HG02885 (cell line): ENCODE data around the gene WFDC1.

Experiments used
- ATAC-seq: cut with Tn5 transposase; IDR thresholded peaks from one replicate; pipeline ENCODE4 v1.9.1; 2021; ENCODE audit warnings: mild to moderate bottlenecking; ENCODE audit not compliant: unreplicated experiment, poor library complexity

The WFDC1 gene

DNA sequence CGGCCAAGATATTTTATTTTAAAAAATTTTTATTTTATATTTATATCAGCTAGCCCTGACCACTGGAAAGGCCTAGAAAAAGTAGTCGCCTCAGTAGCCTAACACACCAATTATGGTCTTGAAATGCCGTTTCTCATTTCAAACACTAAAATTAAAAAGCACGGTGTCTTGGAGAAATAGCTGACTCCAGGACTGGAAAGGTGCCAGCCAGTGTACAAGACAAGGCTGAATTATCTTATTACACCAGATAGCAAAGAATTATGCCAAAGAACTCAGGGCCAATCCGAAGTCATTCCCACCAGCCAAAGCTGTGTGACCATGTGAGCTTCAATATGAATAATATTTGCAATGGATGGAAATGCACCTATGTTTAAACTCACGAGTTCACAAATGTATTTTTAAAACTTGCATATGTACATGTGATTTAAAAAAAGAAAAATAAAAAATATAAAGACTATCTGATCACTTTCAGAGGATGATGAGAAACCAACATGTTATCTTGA, 53.8 kb downstream of the WFDC1 start:
- ATAC-seq: no peak

DNA sequence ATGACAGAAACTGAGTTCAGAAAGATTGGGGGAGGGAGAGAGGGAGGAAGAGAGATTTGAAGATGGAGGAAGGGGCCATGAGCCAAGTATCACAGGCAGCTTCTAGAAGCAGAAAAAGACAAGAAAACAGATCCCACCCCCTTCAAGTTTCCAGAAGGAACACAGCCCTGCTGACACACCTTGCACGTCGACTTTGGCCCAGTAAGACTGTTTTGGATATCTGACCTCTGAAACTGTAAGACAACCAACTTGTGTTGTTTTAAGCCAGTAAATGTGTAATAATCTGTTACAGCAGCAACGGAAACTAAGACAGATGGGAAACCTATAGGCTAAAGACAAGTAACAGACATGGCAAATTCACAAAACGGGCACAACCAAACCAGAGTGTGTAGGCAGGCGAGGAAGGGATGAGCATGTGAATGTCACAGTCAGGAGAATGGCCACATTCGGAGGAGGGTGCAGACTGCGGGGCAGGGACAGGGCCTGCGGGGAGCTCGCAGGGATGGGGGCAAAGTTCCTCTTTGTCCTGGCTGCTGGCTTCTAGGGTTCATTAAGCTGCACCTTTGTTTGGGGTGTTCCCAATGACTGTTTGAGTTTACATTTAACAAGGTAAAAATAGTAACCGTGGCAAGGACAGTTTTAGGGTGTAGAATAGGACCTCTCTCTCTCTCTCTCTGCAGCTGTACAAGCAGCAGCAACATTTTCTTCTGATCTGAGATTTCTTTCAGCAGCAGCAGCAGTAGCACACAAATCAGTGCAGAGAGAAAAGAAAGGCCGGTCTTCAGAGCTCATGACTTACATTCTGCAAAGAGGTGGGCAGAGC, 55.4 kb downstream of the WFDC1 start:
- ATAC-seq: no peak

DNA sequence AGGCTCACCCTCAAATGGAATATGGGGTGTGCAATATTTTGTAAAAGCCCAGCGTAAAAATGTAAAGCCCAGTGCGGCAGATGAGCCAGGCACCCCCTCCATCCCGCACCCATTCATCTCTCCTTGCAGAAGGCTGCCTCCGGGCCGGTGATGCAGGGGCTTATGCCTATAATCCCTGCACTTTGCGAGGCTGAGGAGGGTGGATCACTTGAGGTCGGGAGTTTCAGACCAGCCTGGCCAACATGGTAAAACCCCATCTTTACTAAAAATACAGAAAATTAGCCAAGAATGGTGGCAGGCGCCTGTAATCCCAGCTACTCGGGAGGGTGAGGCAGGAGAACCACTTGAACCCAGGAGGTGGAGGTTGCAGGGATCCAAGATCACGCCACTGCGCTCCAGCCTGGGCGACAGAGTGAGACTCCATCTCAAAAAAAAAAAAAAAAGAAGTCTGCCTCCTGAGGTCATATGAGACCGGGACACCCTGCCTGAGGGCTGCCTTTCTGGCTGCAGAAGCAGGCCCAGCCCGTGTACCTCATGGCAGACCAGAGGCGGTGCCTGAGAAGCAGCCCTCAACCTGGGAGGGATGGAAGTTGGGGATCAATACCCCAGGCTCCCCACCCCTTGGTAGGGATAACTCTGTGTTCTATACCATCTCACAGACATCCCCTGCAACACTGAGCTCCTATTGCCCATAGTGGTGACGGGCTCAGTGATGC, 56.2 kb downstream of the WFDC1 start:
- no peak for ATAC-seq

DNA sequence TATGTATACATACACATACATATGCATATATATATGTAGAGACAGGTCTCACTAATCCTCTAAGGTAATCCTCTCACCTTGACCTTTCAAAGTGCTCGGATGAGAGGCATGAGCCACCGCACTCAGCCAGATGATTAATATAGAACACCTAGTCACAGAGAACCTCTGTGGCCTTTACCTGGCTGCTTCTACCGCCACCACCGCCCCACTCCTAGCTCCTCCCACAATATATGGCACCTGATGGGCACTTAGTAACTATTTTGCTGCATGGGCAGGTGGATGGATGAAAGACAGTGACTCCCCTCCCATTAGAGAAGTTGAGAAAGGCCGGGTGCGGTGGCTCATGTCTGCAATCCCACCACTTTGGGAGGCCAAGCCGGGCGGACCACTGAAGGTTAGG, 57.0 kb downstream of the WFDC1 start:
- ATAC-seq: no peak

DNA sequence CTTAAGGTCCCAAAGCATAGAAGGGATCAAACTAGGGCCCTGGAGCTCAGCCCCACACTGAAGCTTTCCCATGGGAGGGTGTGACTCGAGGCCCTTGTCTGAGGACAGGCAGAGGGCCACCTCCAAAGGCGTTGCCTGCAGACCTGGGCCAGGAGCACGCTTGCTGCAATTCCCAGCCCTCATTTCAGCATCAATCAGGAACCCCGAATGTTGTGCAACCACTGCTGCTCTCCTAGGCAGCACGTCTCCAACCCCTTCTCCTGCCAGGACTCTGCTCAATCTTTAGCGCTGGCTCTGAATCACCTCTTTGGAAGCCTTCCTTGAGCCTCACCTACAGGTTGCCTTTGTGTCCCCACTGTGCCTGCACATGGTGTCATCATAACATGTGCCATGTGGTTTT, 59.6 kb downstream of the WFDC1 start:
- no peak for ATAC-seq

DNA sequence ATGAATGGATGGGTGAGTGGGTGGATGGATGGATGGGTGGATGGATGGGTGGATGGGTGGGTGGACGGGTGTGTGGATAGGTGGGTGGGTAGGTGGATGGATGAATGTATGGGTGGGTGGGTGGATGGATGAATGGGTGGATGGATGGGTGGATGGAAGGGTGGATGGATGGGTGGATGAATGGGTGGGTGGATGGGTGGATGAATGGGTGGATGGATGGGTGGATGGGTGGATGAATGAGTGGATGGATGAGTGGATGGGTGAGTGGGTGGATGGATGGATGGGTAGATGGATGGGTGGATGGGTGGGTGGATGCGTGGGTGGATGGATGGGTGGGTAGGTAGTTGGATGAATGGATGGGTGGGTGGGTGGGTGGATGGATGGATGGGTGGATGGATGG, 60.5 kb downstream of the WFDC1 start:
- no peak for ATAC-seq

DNA sequence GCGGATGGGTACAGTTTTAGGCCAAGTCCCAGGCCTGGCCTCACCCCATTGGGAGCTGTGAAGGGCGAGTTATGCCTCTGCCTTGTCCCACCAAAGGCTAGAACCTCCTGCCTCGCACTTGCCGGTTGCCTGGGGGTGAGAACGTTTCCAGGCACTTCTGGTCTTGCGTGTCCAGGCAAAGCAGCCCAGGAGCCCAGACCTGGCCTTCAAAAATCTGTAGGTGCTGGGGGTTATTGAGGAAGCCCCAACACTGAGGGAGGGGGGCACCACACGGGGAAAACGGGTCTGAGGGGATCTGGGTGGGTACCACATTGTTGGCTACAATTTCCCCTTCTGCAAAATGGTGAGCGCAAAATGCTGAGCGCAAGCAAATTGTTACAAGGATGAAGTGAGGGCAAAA, 61.5 kb downstream of the WFDC1 start:
- no peak for ATAC-seq

DNA sequence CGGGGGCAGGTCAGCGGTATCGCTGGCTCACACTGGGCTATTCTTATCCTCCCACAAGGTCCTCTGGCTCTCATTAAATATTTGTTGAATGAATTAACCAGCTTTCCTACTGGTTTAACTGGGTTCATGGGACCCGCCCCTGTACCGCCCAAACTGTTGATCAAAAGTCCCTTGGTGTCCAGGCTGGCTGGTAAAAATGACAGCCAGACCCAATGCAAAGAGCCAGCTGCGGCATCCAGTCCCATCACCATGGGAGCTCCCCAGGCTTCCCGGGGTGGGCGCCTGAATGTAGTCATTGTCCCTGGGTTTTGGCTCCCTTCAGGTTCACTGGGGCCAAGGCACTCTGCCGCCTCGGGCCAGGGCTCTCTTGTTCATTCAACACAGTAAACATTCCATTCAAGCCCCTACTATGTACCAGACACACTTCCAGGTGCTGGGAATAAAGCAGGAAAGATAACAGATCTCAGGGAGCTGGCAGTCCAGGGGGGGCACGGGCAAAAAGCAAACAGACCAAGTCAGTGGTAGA, 62.0 kb downstream of the WFDC1 start:
- ATAC-seq: no peak

DNA sequence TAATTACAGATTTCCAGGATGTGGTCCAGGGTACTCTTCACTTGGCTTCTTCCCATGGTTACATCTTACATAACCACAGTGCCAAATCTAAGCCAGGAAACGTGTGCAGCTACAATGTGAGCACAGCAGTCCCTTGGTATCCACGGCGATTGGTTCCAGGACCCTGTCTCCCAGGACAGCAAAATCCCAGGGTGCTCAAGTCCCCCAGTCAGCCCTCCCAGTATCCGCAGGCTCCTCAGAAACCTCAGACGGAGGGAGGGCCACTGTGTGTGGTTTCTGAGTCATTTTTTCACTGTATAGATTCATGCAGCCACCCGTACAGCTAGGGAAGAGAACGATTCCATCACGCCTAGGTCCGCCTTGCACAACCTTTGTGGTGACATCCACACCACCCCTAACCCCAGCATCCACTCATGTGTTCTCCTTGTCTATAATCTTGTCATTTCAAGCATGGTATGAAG, 62.5 kb downstream of the WFDC1 start:
- ATAC-seq: no peak

DNA sequence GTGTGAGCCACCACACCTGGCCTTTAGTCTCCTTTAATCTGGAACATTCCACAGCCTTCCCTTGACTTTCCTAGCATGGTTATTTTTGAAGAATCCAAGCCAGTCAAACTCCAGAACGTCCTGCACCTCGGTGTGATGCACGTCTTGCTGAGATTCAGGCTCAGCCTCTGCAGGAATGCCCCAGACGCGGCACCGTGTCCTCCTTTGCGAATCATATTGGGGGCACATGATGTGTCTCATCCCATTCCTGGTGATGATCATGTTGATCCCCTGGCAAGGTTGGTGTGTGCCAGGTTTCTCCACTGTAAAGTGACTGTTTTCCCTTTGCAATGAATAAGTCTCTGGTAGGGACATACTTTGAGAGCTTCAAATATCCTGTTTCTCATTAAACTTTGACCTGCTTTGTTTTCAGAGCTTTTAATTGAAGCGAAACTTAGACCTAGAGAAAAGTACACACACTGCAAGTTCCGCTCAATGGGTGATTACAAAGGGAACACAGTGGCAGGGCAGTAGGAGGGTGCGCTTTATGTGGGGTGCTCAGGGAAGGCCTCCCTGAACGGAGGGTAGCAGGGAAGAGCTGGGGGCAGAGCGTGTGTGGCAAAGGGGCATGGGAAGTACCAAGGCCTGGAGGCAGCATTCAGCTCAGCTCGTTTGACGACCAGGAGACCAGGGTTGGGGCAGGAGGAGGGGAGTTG, 64.1 kb downstream of the WFDC1 start:
- ATAC-seq: no peak

DNA sequence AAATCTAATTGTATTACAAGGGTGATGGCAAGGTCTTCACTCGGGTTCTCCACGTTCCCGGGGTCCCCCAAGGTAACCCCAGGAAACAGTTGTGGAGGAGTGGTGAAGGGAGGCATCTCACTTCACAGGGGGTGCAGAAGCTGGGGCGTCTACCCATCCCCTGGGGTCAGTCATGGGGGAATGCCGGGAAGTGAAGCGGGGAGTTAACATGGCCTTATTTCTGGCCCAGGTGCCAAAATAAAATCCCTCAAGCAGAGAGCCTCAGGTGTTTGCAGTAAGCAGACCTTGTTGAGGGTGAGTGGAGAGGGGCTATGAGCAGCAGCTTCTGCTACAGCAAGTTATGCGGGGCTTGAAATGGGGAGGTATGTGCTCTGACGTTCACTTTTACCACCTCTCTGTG, 64.6 kb downstream of the WFDC1 start:
- ATAC-seq: no peak

DNA sequence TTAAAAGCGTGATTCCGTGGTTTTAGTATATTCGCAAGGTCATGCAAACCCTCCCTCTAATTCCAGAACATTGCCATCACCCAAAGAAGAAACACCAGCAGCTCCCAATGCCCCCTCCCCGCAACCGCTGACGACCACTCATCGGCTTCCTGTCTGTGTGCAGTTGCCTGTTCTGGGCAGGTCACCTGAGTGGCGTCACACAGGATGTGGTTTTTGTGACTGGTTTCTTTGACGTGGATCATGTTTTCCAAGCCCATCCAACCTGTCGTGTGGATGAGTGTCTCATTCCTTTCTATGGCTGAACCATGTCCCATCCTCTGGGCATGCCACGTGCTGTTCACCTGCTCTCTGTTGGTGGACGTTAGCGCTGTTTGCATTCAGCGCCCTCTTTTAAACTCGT, 65.5 kb downstream of the WFDC1 start:
- no peak for ATAC-seq

DNA sequence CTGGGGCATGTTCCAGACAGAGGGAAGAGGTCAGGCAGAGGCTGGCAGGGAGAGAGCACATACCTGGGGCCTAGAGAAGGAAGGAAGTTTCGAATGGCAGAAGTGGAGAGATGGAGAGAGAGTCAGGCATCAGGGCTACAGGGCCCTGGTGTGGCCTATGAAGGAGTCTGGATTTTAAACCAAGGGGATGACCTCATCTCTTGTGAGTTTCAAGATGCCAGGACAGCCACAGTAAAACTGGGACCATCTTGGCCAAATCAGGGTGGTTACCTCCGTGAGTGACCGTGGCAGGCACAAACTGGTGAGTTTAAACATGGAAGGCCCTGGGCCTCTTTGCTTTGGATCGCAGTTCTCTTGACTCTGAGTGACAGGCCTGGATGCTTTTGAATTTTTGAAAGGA, 66.1 kb downstream of the WFDC1 start:
- ATAC-seq: no peak

DNA sequence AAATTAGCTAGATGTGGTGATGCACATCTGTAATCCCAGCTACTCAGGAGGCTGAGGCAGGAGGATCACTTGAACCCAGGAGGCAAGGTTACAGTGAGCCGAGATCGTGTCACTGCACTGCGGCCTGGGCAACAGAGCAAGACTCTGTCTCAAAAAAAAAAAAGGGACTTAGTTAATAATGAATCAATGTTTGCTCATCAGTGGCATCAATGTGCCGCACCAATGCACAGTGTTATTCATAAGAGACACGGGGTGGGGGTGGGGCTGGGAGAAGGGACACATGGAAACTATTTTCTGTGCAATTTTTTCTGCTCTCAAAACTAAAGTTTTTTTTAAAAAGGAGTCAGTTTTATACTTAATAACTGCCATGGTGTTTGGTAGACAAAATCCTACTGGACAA, 66.9 kb downstream of the WFDC1 start:
- ATAC-seq: no peak

DNA sequence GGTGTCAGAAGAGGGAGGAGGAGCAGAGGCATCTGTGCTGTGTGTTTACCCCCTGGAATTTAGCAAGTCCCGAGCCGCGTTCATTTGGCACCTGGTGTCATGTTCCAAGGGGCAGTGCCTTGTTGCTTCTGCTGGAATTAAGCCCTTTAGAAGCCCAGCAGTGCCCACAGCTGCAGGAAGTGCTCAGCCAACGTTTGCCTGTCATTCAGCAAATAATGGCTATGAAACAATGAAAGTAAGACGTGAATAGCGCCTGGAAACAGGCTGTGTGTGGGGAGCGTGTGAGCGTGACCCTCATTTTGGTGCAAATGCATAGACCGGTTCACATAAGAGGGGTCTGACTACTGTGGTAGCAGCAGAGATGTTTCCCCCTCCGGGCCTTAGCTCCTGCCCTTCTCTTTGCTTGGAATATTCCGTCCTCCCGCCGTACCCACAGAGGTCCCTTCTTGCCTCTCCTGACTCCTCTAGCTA, 67.8 kb downstream of the WFDC1 start:
- no peak for ATAC-seq

DNA sequence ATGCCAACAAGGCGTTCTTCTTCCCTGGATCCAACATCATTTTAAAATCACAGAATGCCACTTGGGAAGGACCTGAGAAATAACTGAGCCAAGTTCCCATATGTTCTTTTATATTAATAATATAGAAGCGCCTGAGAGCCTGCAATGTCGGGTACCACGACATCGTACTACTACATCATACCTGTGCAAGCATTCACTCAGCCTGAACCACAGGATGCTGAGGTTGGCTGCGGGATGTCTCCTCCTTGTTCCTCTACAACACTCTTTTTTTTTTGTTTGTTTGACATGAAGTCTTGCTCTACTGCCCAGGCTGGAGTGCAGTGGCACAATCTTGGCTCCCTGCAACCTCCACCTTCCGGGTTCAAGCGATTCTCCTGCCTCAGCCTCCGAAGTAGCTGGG, 71.5 kb downstream of the WFDC1 start:
- ATAC-seq: no peak

DNA sequence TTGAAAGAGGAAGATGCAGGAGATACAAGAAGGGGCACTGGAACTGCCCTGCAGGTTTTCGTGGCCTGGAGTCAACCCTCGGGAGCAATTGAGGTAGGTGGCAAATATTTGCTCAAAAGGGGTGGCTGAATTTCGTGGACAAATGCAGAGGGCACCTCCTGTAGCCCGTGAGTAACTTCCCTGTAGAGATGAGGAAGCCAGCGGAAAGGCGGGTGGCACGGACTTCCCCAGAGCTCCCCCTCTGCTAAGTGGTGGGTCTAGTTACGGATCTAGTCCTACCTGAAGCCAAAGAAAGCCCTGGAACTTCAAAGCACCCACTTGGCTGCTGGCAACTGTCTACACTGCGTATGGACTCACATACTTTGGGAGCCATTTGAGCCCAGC, 72.6 kb downstream of the WFDC1 start:
- no peak for ATAC-seq

DNA sequence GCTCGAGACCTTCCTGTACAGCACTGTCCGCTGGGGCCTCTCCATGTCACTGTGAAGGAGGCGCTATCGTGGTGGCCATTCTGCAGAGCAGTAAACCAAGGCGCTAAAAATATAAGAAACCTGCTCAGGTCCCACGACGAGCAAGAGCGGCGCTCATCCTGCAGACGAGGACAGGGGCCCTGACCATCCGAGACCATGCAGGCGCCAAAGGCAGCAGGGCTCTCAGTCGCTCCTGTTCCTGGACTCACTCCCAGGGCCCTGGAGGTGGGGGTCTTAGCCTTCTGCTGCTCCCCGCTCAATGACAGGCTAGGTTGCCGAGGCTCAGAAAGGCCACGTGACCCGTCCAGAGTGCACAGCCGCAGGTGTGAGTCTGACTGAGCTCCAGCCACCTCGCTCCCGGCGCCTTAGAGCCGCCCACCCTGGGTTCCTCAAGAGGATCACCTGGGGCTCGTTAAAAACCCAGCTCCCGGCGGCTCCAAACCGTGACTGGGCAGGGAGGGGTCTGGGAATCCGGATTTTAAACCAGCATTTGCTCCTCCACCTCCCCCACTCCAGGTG, 73.2 kb downstream of the WFDC1 start:
- no peak for ATAC-seq

DNA sequence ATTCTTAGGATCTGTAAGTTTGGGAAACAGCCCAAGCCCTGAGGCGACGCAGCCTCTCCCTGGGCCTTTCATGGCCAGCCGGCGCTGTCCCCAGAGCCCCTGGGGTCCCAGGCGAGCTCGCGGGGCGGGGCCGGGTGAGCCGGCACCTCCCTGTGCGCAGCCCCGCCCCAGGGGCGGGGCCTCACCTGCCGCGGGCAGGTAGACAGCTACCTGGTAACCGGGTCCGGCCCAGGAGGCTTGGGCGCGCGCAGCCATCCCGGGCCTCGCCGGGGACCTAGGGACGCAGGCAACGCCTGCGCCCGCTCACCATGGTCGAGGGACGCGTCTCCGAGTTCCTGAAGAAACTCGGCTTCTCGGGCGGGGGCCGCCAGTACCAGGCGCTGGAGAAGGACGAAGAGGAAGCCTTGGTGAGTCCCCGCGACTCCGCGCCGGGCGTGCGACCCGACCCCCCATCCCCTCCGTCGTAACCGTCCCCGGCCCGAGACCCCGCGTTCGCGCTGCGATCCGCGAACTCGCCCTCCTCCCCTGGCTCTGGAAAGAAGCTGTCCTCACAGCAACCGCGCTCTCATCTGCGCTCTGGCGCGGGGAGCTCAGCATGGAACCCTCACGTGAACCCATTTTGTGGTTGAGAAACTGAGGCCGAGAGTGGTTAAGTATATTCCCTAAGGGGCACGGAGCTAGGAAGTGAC, 73.8 kb downstream of the WFDC1 start, which contains the start of gene ATP2C2:
TSS of gene ATP2C2 (plus strand) at position 231 of the 689 bp plus-strand sequence. CDS start at position 309, 78 bp downstream.
- no peak for ATAC-seq

DNA sequence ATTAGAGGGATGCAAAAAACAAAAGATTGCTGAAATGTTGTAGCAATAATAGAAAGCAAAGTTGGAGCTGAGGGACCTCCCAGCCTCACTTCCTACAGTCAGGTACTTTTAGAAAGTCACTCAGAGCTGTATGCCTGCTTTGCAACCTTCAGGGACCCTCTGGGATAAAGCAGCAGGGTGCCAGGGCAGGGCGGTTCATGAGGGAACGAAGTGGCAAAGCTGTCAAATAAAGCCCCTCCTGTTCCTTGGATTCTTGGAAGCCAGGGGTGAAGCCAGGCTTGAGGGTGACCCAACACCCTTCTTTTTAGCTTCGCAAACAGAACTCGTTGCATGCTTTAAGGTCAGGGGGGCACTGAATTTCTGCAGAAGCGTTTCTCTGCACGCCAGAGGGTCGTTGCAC, 74.4 kb downstream of the WFDC1 start:
- ATAC-seq: no peak
